Neutrophil (primary cell): ENCODE results near the gene SH3GLB1.

Source experiments
- H3K27ac ChIP-seq: fragments of 200-600 bp; sonication (generic); 2 replicates; pipeline ENCODE4 v1.5.1; 2016; ENCODE audit warnings: mild to moderate bottlenecking, moderate library complexity
- H3K27me3 ChIP-seq: fragments of 200-600 bp; sonication (generic); 2 replicates; pipeline ENCODE4 v1.6.0; 2016; ENCODE audit warnings: mild to moderate bottlenecking
- H3K36me3 ChIP-seq: fragments of 200-600 bp; sonication (generic); 2 replicates; pipeline ENCODE4 v1.5.1; 2017
- H3K4me1 ChIP-seq, 2 experiments: fragments of 200-600 bp in 1 of 2; sonication (generic) in 1 of 2; 1 replicate in 1 of 2; 2 replicates in 1 of 2; pipeline versions ENCODE4 v1.5.1 to v1.6.1; 2013 to 2016; ENCODE audit warnings: low read depth in 1 of 2, low read length in 1 of 2, mild to moderate bottlenecking in 1 of 2, moderate library complexity in 1 of 2; ENCODE audit not compliant: control insufficient read depth in 1 of 2, insufficient read depth in 1 of 2
- H3K4me3 ChIP-seq, 2 experiments: fragments of 200-600 bp in 1 of 2; sonication (generic) in 1 of 2; 1 replicate in 1 of 2; 2 replicates in 1 of 2; pipeline ENCODE4 v1.5.1; 2013 to 2016; ENCODE audit warnings: low read depth in 1 of 2, low read length in 1 of 2, mild to moderate bottlenecking in 1 of 2, moderate library complexity in 1 of 2
- H3K9me3 ChIP-seq: fragments of 200-600 bp; sonication (generic); 2 replicates; pipeline ENCODE4 v1.5.1; 2016
- CTCF ChIP-seq: fragments of 200-600 bp; sonication (generic); IDR thresholded peaks from 2 replicates; pipeline ENCODE4 v1.5.1; 2016; ENCODE audit warnings: antibody characterized with exemption

Gene SH3GLB1

DNA sequence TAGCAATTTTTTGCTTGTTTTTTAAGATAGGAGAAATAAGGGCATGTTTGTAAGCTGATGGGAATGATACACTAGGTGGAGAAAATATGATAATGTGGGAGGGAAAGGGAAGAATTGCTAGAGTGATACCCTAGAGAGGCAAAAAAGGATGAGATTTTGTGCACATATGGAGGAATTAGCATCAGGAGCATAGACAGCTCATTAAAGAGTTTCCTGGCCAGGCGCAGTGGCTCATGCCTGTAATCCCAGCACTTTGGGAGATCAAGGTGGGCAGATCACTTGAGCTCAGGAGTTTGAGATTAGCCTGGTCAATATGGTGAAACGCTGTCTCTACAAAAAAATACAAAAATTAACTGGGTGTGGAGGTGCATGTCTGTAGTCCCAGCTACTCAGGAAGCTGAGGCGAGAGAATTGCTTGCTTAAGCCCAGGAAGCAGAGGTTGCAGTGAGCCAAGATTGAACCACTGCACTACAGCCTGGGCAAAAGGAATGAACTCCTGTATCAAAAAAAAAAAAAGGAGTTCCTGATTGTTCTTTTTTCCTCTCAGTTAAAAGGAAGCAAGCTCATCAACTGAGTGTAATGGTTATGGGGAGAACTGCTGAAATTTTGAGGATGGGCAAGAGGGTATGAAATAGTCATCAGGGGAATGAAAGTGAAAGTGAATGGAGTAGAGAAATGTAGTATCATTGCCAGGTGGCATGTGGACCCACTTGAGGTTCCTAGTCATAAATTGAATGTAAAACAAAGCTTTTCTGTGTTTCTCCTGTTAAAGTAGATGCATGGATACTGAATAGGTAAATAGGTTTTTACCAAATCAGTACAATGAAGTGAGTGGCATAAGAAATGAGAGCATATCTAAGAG lies 35.5 kb downstream of the SH3GLB1 start:
- peak overlapping the region; percentile 88 for H3K27ac ChIP-seq
- H3K9me3 ChIP-seq, result no peaks in the 10 kb centered on the region
- no peaks in the 10 kb centered on the region for H3K27me3 ChIP-seq
- H3K4me3 ChIP-seq, result peak overlapping the region; percentile 28 to 42
- no peak for TF ChIP-seq CTCF
- peaks cover 82% of the 10 kb centered on the region for H3K36me3 ChIP-seq
- peaks cover 21% of the 10 kb centered on the region in 2 experiments for H3K4me1 ChIP-seq

GRCh38 chr1:86741947-86742572 lies 37.7 kb downstream of the SH3GLB1 start:
- Histone ChIP-seq H3K36me3 (peaks cover 77% of the 10 kb centered on the region), H3K4me3 (no peak overlapping the region), H3K9me3 (no peaks in the 10 kb centered on the region), H3K4me1 (peaks cover 21% of the 10 kb centered on the region in 2 experiments), H3K27ac (peak overlapping the region; percentile 37), H3K27me3 (no peaks in the 10 kb centered on the region)
- TF ChIP-seq CTCF, result peak; percentile 60

GRCh38 chr1:86747304-86747703 lies 42.9 kb downstream of the SH3GLB1 start:
- H3K27ac ChIP-seq, result peak overlapping the region; percentile 5
- no peak overlapping the region for H3K4me3 ChIP-seq
- H3K9me3 ChIP-seq, result no peaks in the 10 kb centered on the region
- TF ChIP-seq CTCF, result no peak
- no peaks in the 10 kb centered on the region for H3K27me3 ChIP-seq
- peaks cover 54% of the 10 kb centered on the region for H3K36me3 ChIP-seq
- no peaks in the 10 kb centered on the region for H3K4me1 ChIP-seq

DNA sequence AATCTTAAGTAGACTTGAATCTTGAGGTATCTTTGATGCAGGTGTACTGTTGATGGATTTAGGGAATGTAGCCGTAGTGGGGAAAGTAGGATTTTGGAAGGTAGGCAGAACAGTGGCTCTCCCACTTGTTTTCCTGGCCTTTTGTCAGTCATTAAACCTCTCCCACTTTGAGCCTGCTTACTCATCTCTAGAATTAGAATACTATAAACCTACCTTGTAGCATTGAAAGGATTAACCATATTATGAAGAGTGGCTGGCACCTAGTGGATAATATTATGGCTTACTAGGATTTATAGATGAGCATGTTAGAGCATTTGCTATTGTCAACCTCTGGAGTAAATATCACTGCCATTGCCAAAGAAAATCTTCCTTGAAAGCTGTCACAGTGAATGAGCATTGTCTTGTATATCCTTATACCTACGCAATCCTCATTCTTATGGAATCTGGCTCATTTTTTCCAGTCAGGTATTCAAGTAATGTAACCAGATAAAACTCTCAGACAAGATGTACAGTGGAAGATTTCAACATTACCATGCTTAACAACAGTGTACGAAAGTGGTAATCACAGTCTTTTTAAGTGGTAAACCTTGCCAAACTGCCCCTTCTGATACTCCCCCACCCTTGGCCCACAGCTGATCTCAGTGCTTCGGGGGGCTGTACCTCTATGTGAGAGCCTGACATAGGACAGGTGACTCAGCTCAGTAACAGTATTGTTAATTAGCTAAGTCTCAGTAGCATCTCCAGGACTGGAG lies 44.4 kb downstream of the SH3GLB1 start:
- H3K4me3 ChIP-seq, result no peak overlapping the region
- H3K27ac ChIP-seq, result no peak overlapping the region
- H3K9me3 ChIP-seq, result no peaks in the 10 kb centered on the region
- no peaks in the 10 kb centered on the region for H3K27me3 ChIP-seq
- no peak for TF ChIP-seq CTCF
- H3K36me3 ChIP-seq, result peaks cover 39% of the 10 kb centered on the region
- H3K4me1 ChIP-seq, result no peaks in the 10 kb centered on the region

- Histone ChIP-seq H3K4me1 (peaks cover 6 to 8% of the 10 kb centered on the region in 2 experiments), H3K27ac (peak overlapping the region; percentile 16), H3K9me3 (no peaks in the 10 kb centered on the region), H3K27me3 (no peaks in the 10 kb centered on the region), H3K36me3 (peaks cover 26% of the 10 kb centered on the region), H3K4me3 (no peak overlapping the region)
- no peak for TF ChIP-seq CTCF
Observed at GRCh38 chr1:86750076-86750475, 45.7 kb downstream of the SH3GLB1 start.
